WERI-Rb-1 (cell line): ENCODE measurements around the gene GRIN3B.

ENCODE experiments used
- DNase-seq: peaks from one replicate; pipeline ENCODE4 v3.0.0-alpha.2; 2020
- H3K27ac ChIP-seq: fragments of 250-450 bp; sonication (Bioruptor Pico); 2 replicates; pipeline ENCODE4 v1.5.1; 2020; ENCODE audit warnings: mild to moderate bottlenecking, moderate library complexity
- H3K27me3 ChIP-seq: fragments of 250-450 bp; sonication (Bioruptor Pico); 2 replicates; pipeline ENCODE4 v1.5.1; 2021; ENCODE audit warnings: mild to moderate bottlenecking, low read depth, moderate library complexity; ENCODE audit not compliant: insufficient read depth, severe bottlenecking
- H3K36me3 ChIP-seq: fragments of 250-450 bp; sonication (Bioruptor Pico); 2 replicates; pipeline ENCODE4 v1.5.1; 2020; ENCODE audit warnings: mild to moderate bottlenecking, moderate library complexity
- H3K4me3 ChIP-seq: 2 replicates; pipeline ENCODE4 v1.5.1; 2011; ENCODE audit warnings: low read depth, mild to moderate bottlenecking, control low read depth, low read length
- H3K9me3 ChIP-seq: fragments of 250-450 bp; sonication (Bioruptor Pico); 2 replicates; pipeline ENCODE4 v1.5.1; 2021; ENCODE audit warnings: mild to moderate bottlenecking, moderate library complexity; ENCODE audit not compliant: severe bottlenecking
- TF ChIP-seq, protein P1 (sequence below): IDR thresholded peaks from 2 replicates; pipeline ENCODE4 v1.5.1; 2011; ENCODE audit warnings: low read depth, mild to moderate bottlenecking, control low read depth, inconsistent platforms, low read length

GRIN3B gene

DNA sequence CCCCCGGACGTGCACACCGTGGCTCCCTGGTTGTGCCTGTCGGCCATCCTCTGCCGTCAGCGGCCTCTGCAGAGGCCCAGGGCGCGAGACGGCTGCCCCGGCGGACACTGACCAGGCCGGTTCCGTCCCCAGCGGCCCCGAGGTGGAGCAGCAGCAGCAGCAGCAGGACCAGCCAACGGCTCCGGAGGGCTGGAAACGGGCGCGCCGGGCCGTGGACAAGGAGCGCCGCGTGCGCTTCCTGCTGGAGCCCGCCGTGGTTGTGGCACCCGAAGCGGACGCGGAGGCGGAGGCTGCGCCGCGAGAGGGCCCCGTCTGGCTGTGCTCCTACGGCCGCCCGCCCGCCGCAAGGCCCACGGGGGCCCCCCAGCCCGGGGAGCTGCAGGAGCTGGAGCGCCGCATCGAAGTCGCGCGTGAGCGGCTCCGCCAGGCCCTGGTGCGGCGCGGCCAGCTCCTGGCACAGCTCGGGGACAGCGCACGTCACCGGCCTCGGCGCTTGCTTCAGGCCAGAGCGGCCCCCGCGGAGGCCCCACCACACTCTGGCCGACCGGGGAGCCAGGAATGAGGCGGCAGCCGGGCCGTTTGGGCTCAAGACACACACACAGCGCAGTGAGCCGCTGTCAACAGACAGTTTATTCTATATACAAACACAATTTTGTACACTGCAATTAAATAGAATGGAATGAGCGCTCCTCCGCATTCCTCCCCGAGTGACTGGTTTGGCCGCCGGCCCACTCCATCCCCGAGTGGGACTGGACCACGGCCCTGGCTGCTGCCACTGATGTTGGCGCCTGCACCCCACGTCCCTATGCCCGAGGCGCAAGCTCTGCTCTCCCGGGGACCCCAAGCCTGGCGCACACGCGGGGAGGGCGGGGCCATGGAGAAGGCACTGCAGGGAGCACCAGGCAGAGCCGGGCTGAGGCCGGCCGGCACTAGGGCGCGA is 9.1 kb downstream of the GRIN3B start:
- Histone ChIP-seq H3K27me3 (no peaks in the 10 kb centered on the region), H3K4me3 (no peak overlapping the region), H3K36me3 (peaks cover 38% of the 10 kb centered on the region)

DNA sequence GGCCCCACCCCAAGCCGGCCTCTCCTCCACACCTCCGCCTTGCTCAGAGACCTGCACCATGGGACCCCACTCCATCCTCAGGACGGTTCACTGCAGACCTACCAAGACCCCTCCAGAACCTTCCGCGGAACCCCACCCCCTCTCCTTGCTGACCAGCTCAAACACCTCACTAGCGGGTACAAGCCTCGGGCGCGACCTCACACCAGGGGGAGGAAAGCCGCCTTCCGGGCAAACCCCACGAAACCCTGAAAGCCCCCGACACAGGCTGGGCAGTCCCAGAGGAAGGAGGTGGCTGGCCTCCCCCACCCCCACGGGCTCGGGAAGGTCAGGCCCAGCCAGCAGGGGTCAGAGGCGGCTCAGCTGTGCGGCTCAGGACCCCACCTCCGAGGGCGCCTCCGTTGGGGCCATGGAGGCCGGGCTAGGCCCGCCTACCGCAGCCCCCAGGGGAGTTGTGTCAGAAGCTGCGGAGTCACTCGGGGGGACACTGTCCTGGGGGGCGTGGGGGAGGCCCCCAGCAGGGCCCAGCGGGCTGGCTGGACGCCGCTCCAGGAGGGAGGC is 9.8 kb downstream of the GRIN3B start:
- Histone ChIP-seq H3K4me3 (no peak overlapping the region), H3K27me3 (no peaks in the 10 kb centered on the region), H3K36me3 (peaks cover 40% of the 10 kb centered on the region), H3K9me3 (peaks cover 2% of the 10 kb centered on the region), H3K27ac (no peak overlapping the region)
- TF ChIP-seq, protein P1, sequence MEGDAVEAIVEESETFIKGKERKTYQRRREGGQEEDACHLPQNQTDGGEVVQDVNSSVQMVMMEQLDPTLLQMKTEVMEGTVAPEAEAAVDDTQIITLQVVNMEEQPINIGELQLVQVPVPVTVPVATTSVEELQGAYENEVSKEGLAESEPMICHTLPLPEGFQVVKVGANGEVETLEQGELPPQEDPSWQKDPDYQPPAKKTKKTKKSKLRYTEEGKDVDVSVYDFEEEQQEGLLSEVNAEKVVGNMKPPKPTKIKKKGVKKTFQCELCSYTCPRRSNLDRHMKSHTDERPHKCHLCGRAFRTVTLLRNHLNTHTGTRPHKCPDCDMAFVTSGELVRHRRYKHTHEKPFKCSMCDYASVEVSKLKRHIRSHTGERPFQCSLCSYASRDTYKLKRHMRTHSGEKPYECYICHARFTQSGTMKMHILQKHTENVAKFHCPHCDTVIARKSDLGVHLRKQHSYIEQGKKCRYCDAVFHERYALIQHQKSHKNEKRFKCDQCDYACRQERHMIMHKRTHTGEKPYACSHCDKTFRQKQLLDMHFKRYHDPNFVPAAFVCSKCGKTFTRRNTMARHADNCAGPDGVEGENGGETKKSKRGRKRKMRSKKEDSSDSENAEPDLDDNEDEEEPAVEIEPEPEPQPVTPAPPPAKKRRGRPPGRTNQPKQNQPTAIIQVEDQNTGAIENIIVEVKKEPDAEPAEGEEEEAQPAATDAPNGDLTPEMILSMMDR: no peak
- DNase-seq: no peak

More for the DNA sequence above, 9.1 kb downstream of the GRIN3B start:
- TF ChIP-seq, protein P1: no peak
- no peak for DNase-seq
- Histone ChIP-seq H3K27ac (no peak overlapping the region), H3K9me3 (peaks cover 2% of the 10 kb centered on the region)

DNA sequence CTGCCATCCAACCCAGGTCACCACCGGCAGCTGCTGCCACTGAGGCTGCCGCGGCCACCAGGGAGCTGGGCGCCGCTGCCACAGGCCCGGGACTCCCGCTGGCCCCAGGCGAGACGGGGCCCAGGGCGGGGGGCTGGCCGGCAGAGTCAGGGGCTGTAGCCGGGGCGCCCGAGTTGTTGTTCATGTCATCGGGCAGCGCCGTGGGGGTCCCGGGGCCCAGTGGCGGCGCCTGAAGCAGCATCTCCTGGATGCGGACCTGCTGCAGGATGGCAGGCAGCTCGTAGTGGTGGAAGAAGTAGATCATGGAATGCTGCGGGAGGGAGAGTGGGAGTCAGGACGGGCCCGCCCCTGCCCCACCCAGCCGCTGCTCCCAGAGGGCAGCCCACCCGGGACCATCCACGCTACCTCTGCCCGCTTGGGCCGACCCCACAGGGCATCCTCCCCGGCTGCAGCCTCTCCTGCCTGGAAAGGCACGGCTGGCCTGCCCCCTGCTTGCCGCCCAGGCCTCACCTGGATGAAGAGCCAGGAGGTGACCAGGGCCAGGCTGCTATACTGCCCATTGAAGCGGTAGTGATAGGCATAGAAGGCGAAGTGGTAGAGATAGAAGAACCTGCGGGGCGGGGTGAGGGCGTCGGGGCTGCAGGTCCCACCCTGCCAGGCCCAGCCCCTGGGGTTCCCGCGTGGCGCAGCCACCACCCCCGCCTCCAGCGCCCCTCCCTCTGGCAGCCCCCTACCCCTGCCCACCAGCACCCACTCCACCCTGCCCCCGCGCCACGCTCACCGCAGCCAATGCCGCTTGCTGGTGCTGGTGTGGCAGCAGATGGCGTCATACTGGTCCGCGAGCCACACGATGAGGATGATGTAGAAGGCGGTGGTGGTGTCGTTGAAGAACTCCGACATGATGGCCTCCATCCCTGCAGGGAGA is 10.6 kb downstream of the GRIN3B start:
- Histone ChIP-seq H3K36me3 (peaks cover 40% of the 10 kb centered on the region), H3K4me3 (no peak overlapping the region)
- no peak for DNase-seq

DNA sequence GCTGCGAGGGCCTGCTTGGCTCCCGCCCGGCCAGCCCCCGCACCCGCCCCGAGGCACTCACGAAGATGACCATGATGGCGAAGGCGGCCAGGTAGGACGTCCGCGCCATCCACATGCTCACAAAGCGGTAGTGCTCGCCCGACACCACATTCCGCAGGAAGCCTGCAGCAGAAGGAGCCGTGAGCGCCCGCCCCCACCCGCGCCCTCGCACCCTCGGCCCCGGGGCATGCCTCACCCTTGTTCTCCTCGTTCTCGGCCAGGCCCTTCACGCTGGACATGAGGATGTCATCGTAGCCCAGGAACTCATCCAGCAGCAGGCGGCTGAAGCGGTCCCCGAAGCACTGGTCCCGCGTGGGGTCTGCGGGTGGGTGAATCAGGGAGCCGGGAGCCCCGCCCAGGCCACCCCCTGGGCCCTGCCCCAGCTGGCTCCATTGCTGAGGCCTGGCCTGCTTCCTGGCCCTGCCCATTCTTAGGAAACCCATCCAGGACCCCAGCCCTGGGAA is 11.7 kb downstream of the GRIN3B start:
- Histone ChIP-seq H3K27ac (no peak overlapping the region), H3K36me3 (peaks cover 42% of the 10 kb centered on the region), H3K9me3 (peaks cover 2% of the 10 kb centered on the region), H3K27me3 (no peaks in the 10 kb centered on the region), H3K4me3 (no peak overlapping the region)
- TF ChIP-seq, protein P1: no peak
- no peak for DNase-seq

More for the DNA sequence above, 10.6 kb downstream of the GRIN3B start:
- Histone ChIP-seq H3K27me3 (no peaks in the 10 kb centered on the region), H3K9me3 (peaks cover 2% of the 10 kb centered on the region), H3K27ac (no peak overlapping the region)
- TF ChIP-seq, protein P1: no peak

DNA sequence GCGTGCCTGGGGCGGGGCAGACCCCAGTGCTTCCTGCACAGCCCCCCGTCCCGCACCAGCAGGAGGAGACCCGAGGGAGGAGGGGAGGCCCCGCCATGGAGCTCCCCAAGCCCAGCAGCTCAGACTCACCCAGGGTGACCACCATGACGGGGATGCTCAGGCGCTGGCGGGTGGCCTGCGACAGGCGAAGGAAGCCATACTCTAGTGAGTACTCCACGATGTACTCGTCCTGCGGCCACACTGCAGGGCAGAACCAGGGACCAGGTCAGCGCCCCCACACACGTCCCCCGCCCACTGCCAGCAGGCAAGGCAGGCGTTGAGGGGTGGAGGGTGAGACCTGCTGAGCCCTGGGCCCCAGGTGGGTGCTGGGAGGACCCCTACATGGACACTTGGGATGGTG is 12.1 kb downstream of the GRIN3B start:
- Histone ChIP-seq H3K27me3 (no peaks in the 10 kb centered on the region), H3K27ac (no peak overlapping the region), H3K9me3 (peaks cover 2% of the 10 kb centered on the region), H3K4me3 (no peak overlapping the region), H3K36me3 (peaks cover 42% of the 10 kb centered on the region)
- TF ChIP-seq, protein P1: no peak
- DNase-seq: no peak
